T-helper 2 cell treated with Interferon-gamma antibody and Interleukin-4, amounts not matched to agents 5 μg/mL and 100 μg/mL, for 36 hours (primary cell): ENCODE data around the gene KSR2.

Source experiments
- DNase-seq: peaks from one replicate; pipeline ENCODE4 v3.0.0; 2021; ENCODE audit warnings: low spot score
- H3K27ac Mint-ChIP-seq: one replicate; pipeline ENCODE4 v1.8.0; 2021; ENCODE audit warnings: mild to moderate bottlenecking, mixed read lengths
- H3K27me3 Mint-ChIP-seq: one replicate; pipeline ENCODE4 v1.8.0; 2021; ENCODE audit warnings: low read depth, mixed read lengths
- H3K36me3 Mint-ChIP-seq: one replicate; pipeline ENCODE4 v1.8.0; 2021; ENCODE audit warnings: low read depth, mixed read lengths
- H3K4me1 Mint-ChIP-seq: one replicate; pipeline ENCODE4 v1.8.0; 2021; ENCODE audit warnings: low read depth, mixed read lengths
- H3K4me3 Mint-ChIP-seq: one replicate; pipeline ENCODE4 v1.8.0; 2022; ENCODE audit warnings: mild to moderate bottlenecking, moderate library complexity, mixed read lengths
- H3K9me3 Mint-ChIP-seq: one replicate; pipeline ENCODE4 v1.8.0; 2021; ENCODE audit warnings: mixed read lengths

The KSR2 gene

GRCh38 chr12:117433878-117434277, 534.9 kb downstream of the KSR2 start:
- no peaks in the 10 kb centered on the region for H3K9me3 Mint-ChIP-seq

GRCh38 chr12:117430246-117430645, 538.5 kb downstream of the KSR2 start:
- H3K4me3 Mint-ChIP-seq: no peak overlapping the region
- no peaks in the 10 kb centered on the region for H3K4me1 Mint-ChIP-seq
- peaks cover 5% of the 10 kb centered on the region for H3K9me3 Mint-ChIP-seq
- H3K36me3 Mint-ChIP-seq: no peaks in the 10 kb centered on the region
- no peak for DNase-seq
- H3K27ac Mint-ChIP-seq: no peak overlapping the region
- H3K27me3 Mint-ChIP-seq: no peaks in the 10 kb centered on the region

More at GRCh38 chr12:117433878-117434277, 534.9 kb downstream of the KSR2 start:
- no peak for DNase-seq
- Mint-ChIP-seq H3K27ac (no peak overlapping the region), H3K4me3 (no peak overlapping the region), H3K36me3 (no peaks in the 10 kb centered on the region), H3K27me3 (no peaks in the 10 kb centered on the region), H3K4me1 (no peaks in the 10 kb centered on the region)

DNA sequence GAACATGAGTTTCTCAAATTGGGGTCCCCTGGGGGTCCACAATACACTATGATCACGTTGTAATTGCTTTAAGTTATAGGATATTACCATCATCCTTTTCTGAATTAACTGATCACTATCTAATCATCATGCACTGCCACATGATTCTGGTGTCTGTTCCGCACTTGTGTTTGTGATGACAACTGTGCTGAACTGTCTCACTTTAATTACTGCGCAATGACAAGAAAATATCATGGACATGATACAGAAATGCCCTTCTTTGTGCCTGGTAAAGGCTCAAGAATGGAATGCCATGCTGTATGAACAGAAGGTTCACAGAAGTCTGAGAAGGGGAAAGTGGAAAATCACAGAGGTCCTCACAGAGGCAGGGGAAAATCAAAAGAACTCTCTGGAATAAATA, 541.6 kb downstream of the KSR2 start:
- Mint-ChIP-seq H3K36me3 (no peaks in the 10 kb centered on the region), H3K27ac (no peak overlapping the region), H3K9me3 (peaks cover 5% of the 10 kb centered on the region), H3K4me3 (no peak overlapping the region), H3K27me3 (no peaks in the 10 kb centered on the region), H3K4me1 (no peaks in the 10 kb centered on the region)
- no peak for DNase-seq

DNA sequence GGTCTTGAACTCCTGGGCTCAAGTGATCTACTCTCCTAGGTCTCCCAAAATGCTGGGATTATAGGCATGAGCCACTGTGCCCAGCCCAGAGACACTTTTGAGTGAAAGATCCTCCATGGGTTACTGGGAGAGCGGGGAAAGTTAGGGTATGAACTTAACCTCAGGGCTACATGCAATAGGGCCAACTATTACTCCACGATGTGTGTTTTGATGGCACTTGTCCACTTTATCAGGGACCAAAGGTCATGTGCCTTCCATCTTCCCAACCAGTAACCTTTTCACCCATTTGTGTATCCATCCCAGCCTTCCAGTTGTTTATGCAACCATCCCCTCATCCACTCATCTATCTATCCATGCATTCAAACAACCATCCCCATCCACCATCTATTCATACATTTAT, 546.8 kb downstream of the KSR2 start:
- no peaks in the 10 kb centered on the region for H3K4me1 Mint-ChIP-seq
- peaks cover 5% of the 10 kb centered on the region for H3K9me3 Mint-ChIP-seq
- H3K4me3 Mint-ChIP-seq: no peak overlapping the region
- H3K27me3 Mint-ChIP-seq: no peaks in the 10 kb centered on the region
- no peak overlapping the region for H3K27ac Mint-ChIP-seq
- no peaks in the 10 kb centered on the region for H3K36me3 Mint-ChIP-seq
- no peak for DNase-seq

DNA sequence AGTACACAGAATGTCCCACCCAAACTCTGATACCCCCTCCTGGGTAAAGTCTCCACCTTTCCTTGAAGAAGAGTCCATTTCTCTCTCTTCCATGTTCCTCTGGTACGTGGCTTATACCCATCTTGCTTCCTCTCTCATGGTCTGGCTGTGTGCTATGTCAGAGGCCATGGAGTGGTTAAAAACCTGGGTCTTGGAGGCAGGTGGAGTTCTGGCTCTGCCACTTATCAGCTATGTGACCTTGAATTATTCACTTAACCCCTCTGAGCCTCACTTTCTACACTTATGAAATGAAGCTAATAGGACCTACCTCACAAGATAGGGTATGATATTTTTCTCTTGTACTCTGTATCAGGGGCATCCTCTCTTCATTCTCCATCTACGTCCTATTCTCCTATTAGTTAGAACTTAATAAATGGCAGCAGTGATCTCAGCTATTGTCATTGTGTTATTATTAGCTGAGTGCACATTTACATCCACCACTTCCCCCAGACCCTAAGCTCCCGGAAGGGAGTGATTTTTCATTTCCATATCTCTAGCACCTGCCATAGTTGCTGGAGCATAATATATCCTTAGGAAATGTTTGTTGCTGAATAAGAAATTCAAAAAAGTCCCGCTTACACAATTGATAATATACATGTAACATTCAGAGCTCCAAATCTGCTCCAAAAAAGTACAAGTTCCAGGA, 547.6 kb downstream of the KSR2 start:
- DNase-seq: no peak
- Mint-ChIP-seq H3K4me1 (no peaks in the 10 kb centered on the region), H3K4me3 (no peak overlapping the region), H3K9me3 (peaks cover 5% of the 10 kb centered on the region), H3K27me3 (no peaks in the 10 kb centered on the region), H3K36me3 (no peaks in the 10 kb centered on the region), H3K27ac (no peak overlapping the region)

DNA sequence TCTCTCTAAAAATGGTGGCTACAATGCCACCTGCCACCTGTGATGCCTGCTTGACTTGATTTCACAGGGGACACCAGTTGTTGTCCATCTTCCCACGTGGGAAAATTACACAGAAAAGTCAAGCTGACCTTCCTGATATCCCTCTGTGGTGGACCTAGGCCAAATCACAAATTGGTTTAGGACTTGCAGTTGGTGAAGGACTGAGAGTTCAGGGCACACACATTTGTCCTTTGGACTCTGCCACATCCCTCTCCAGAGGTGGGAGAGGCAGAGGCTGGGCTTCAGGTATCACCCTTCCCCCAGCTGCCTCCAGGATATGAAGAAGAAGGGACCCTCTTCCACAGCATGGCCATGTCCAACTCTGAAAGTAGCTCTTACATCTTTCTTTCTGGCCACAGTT, 551.8 kb downstream of the KSR2 start:
- H3K27me3 Mint-ChIP-seq: no peaks in the 10 kb centered on the region
- H3K36me3 Mint-ChIP-seq: no peaks in the 10 kb centered on the region
- no peak overlapping the region for H3K27ac Mint-ChIP-seq
- no peak for DNase-seq
- no peak overlapping the region for H3K4me3 Mint-ChIP-seq
- H3K4me1 Mint-ChIP-seq: no peaks in the 10 kb centered on the region
- no peaks in the 10 kb centered on the region for H3K9me3 Mint-ChIP-seq

- H3K27ac Mint-ChIP-seq: no peak overlapping the region
- H3K27me3 Mint-ChIP-seq: no peaks in the 10 kb centered on the region
- no peaks in the 10 kb centered on the region for H3K36me3 Mint-ChIP-seq
- H3K9me3 Mint-ChIP-seq: no peaks in the 10 kb centered on the region
- no peak overlapping the region for H3K4me3 Mint-ChIP-seq
- DNase-seq: no peak
- H3K4me1 Mint-ChIP-seq: no peaks in the 10 kb centered on the region
Measured at GRCh38 chr12:117412465-117413188, 556.2 kb downstream of the KSR2 start.

DNA sequence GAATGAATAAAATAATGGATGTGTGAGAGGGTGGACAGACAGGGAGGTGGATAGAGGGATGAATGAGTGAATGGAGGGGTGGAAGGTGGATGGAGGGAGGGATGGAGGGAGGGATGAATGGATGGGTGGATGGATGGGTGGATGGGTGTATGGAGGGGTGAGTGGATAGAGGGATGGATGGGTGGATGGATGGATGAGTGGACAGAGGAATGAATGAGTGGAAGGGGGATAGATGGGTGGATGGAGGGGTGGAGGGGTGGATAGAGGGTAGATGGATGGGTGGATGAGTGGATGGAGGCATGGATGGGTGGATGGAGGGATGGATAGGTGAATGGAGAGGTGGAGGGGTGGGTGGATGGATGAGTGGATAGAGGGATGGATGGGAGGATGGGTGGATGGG, 559.5 kb downstream of the KSR2 start:
- Mint-ChIP-seq H3K4me1 (no peaks in the 10 kb centered on the region), H3K27me3 (no peaks in the 10 kb centered on the region), H3K4me3 (no peak overlapping the region), H3K36me3 (no peaks in the 10 kb centered on the region), H3K9me3 (no peaks in the 10 kb centered on the region), H3K27ac (no peak overlapping the region)
- no peak for DNase-seq

GRCh38 chr12:117408161-117408791, 560.5 kb downstream of the KSR2 start:
- no peaks in the 10 kb centered on the region for H3K9me3 Mint-ChIP-seq
- H3K36me3 Mint-ChIP-seq: no peaks in the 10 kb centered on the region
- H3K27ac Mint-ChIP-seq: no peak overlapping the region
- H3K4me3 Mint-ChIP-seq: no peak overlapping the region
- H3K27me3 Mint-ChIP-seq: no peaks in the 10 kb centered on the region
- H3K4me1 Mint-ChIP-seq: no peaks in the 10 kb centered on the region
- DNase-seq: no peak

DNA sequence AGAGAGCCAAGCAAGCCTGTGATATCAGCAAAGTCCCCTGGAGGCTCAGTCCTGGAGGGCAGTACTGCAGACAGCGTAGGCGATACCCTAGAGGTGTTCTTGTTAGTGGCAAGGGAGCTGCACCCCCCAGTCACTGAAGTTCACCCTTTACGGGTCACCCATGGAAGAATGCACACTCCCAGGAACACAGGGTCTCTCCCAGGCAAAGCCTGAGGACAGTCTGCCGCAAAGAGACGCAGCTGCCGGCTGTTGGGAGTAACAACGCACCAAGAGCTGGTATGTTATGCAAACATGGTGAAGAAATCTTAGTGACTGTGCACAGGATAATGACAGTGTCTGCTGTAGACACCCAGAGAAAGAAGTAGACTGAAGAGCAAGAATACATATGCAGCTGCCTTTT, 563.9 kb downstream of the KSR2 start:
- no peak overlapping the region for H3K4me3 Mint-ChIP-seq
- peaks cover 16% of the 10 kb centered on the region for H3K9me3 Mint-ChIP-seq
- no peaks in the 10 kb centered on the region for H3K36me3 Mint-ChIP-seq
- H3K27ac Mint-ChIP-seq: no peak overlapping the region
- no peaks in the 10 kb centered on the region for H3K27me3 Mint-ChIP-seq
- H3K4me1 Mint-ChIP-seq: no peaks in the 10 kb centered on the region
- no peak for DNase-seq

DNA sequence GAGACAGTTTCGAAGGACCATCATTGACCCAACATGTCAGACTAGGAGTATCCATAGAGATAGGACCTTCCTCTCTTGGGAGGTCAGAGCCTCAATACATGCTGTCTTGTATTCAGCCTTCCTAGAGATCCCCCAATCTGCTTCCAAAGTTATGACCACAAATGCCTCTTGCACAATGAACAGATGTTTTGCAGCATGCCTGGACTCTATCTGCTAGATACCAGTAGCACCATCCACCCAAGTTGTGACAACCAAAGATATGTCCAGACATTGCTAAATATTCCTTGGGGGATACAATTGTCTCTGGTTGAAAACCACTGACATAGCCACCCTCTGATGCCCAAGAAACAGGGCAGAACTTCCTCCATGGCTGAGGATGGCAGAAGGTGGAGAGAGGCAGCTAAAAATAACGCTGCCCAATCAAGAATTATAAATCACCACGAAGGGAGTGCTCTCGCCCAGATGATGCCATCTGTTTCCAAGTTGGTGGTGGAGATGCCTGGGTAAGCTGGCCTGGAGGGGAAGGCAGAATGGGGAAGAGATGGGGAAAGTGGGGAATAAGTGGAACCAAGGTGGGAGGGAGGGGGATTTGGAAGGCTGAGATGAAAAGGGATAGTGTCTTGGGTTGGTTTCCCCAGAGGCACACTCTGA, 564.5 kb downstream of the KSR2 start:
- Mint-ChIP-seq H3K4me3 (no peak overlapping the region), H3K9me3 (peaks cover 19% of the 10 kb centered on the region), H3K27me3 (no peaks in the 10 kb centered on the region), H3K4me1 (no peaks in the 10 kb centered on the region), H3K27ac (no peak overlapping the region), H3K36me3 (no peaks in the 10 kb centered on the region)
- no peak for DNase-seq

DNA sequence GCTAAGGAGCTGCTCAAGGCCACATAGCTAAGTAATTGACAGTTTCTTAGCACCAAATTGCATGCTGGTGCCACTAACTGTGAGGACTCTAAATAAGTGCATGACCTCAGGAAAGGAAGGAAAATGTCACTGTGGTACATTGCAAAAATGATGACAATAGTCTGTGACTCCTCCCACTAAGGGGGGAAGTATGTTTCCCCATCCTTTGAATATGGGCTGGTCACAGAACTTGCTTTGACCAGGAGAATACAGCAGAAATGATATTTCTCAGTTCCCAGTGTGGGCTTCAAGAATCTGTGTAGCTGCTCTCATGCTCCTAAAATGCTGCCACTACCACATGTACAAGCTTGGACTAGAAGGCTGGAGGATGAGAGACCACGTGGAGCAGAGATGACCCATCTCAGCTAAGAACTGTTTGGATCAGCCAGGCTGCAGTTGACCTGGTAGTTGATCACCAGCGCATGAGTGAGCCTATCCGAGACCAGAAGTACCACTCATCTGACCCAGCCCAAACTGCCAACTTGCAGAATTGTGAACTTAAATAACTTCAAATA, 565.1 kb downstream of the KSR2 start:
- peaks cover 24% of the 10 kb centered on the region for H3K9me3 Mint-ChIP-seq
- H3K36me3 Mint-ChIP-seq: no peaks in the 10 kb centered on the region
- no peaks in the 10 kb centered on the region for H3K4me1 Mint-ChIP-seq
- no peak overlapping the region for H3K4me3 Mint-ChIP-seq
- no peak overlapping the region for H3K27ac Mint-ChIP-seq
- H3K27me3 Mint-ChIP-seq: no peaks in the 10 kb centered on the region
- no peak for DNase-seq
